K562 (cell line): ENCODE results near the gene HOXB4. TPM values are rescaled to one million over a fixed set of nuclear protein-coding genes. Genes with fewer than 3 reads are reported as not detected.

ENCODE experiments used
- ATAC-seq: fragments of 200-7000 bp; cut with Tn5 transposase; 3 replicates; pipeline ENCODE4 v1.9.1; 2020; ENCODE audit warnings: moderate library complexity
- BruUV-seq: library from RNA; stranded (reverse); fragments of 400-500 nt; replicated peaks from 2 replicates; lab custom pipeline; 2021; lab: Mats Ljungman, UMichigan
- CTCF ChIA-PET: fragments of 300-600 bp; formaldehyde crosslinking; extraction: SDS; loops from one replicate; lab custom pipeline; 2021; ENCODE audit warnings: low intra/inter-chr PET ratio; lab: Yijun Ruan, JAX
- POLR2A ChIA-PET: fragments of 300-600, 350-650 bp; sonication (Branson Sonifier 250); formaldehyde crosslinking; extraction: SDS; loops from one replicate; lab custom pipeline; 2021; ENCODE audit warnings: antibody characterized with exemption, inconsistent platforms; lab: Yijun Ruan, JAX
- DNase-seq, 4 experiments: peaks; one replicate each; pipeline versions ENCODE4 v3.0.0 to v3.0.0-alpha.2; 2011 to 2018; ENCODE audit warnings: low spot score in 3 of 4, mixed read lengths in 3 of 4; ENCODE audit errors: extremely low read depth in 1 of 4
- FAIRE-seq: peaks from 2 replicates; lab custom pipeline; 2011; peaks lifted over from hg19 to GRCh38; lab: Jason Lieb, UNC
- H2AFZ ChIP-seq: 2 replicates; pipeline ENCODE4 v1.6.0; 2011; ENCODE audit warnings: low read depth, low read length, control low read depth, inconsistent platforms
- H3K27ac ChIP-seq: fragments of 200-600 bp; 3 replicates; pipeline ENCODE4 v1.8.0; 2011; ENCODE audit warnings: low read depth, mild to moderate bottlenecking, control low read depth, inconsistent platforms, low read length, moderate library complexity, mixed read lengths; ENCODE audit errors: extremely low read depth
- H3K27me3 ChIP-seq, 2 experiments: fragments of 300-600 bp in 1 of 2; 2 replicates in 1 of 2; 3 replicates in 1 of 2; pipeline versions ENCODE4 v1.6.0 to v1.8.0; 2011; ENCODE audit warnings: inconsistent platforms in 2 of 2, low read length in 2 of 2, mild to moderate bottlenecking in 1 of 2, mixed read lengths in 1 of 2, moderate library complexity in 1 of 2; ENCODE audit not compliant: control insufficient read depth in 2 of 2, insufficient read depth in 2 of 2
- H3K36me3 ChIP-seq: fragments of 300-600 bp; 3 replicates; pipeline ENCODE4 v1.8.0; 2011; ENCODE audit warnings: mild to moderate bottlenecking, low read length, inconsistent platforms; ENCODE audit not compliant: control insufficient read depth, insufficient read depth
- H3K4me1 ChIP-seq, 2 experiments: fragments of 200-600 bp in 1 of 2; replicated peaks in 1 of 2; 2 replicates in 1 of 2; 3 replicates in 1 of 2; pipeline versions ENCODE4 v1.5.1 to v1.8.0; 2011; ENCODE audit warnings: inconsistent platforms in 2 of 2, low read length in 2 of 2, mild to moderate bottlenecking in 1 of 2, mixed read lengths in 1 of 2, moderate library complexity in 1 of 2; ENCODE audit not compliant: control insufficient read depth in 2 of 2, insufficient read depth in 2 of 2
- H3K4me2 ChIP-seq: 2 replicates; pipeline ENCODE4 v1.6.1; 2011; ENCODE audit warnings: low read length, control low read depth, inconsistent platforms, mixed read lengths; ENCODE audit not compliant: insufficient read depth
- H3K4me3 ChIP-seq: fragments of 200-600 bp; sonication (generic), shearing (Covaris generic); 2 replicates; pipeline ENCODE4 v1.5.1; 2016; ENCODE audit warnings: control low read depth, inconsistent platforms
- H3K79me2 ChIP-seq: fragments of 200-600 bp; 3 replicates; pipeline ENCODE4 v1.8.0; 2011; ENCODE audit warnings: low read length, inconsistent platforms; ENCODE audit not compliant: control insufficient read depth, insufficient read depth
- H3K9ac ChIP-seq, 2 experiments: 2 replicates each; pipeline versions ENCODE4 v1.6.0 to v1.6.1; 2011; ENCODE audit warnings: low read depth in 2 of 2, low read length in 2 of 2, control low read depth in 1 of 2, inconsistent platforms in 1 of 2, mild to moderate bottlenecking in 1 of 2, mixed read lengths in 1 of 2; ENCODE audit not compliant: insufficient read depth in 1 of 2
- H3K9me1 ChIP-seq: one replicate; pipeline ENCODE4 v1.6.0; 2011; ENCODE audit warnings: inconsistent platforms, mild to moderate bottlenecking, low read length, moderate library complexity; ENCODE audit not compliant: control insufficient read depth, insufficient read depth
- H3K9me3 ChIP-seq: replicated peaks from 2 replicates; pipeline ENCODE4 v1.5.1; 2011; ENCODE audit warnings: low read depth, low read length, inconsistent platforms; ENCODE audit not compliant: control insufficient read depth, insufficient read depth
- H4K20me1 ChIP-seq: replicated peaks from 2 replicates; pipeline ENCODE4 v1.6.1; 2011; ENCODE audit warnings: low read length, inconsistent platforms, mixed read lengths; ENCODE audit not compliant: control insufficient read depth, insufficient read depth
- NELFE ChIP-seq: IDR thresholded peaks from 2 replicates; pipeline ENCODE4 v1.6.1; 2011; ENCODE audit warnings: mild to moderate bottlenecking; ENCODE audit not compliant: insufficient read depth, insufficient read length
- WGBS: fragments of 100-300 bp; shearing (Covaris generic); methylation state at CpG from one replicate; pipeline ENCODE4 v1.1.6; 2016; ENCODE audit warnings: low coverage, mixed read lengths; ENCODE audit not compliant: insufficient coverage; ENCODE audit errors: missing lambda C conversion rate; 5-methylcytosine and 5-hydroxymethylcytosine counted together
- in situ Hi-C: fragments of 300-500 bp; cut with MboI; formaldehyde crosslinking; loops from 4 replicates; pipeline ENCODE4 v1.15.0; 2018; ENCODE audit warnings: inconsistent platforms, mixed read lengths
- intact Hi-C: fragments of 100-400 bp; cut with micrococcal nuclease; formaldehyde crosslinking; loops from 2 replicates; pipeline ENCODE4 v1.14.2; 2022
- polyA plus RNA-seq, 8 experiments: library from polyadenylated mRNA; depleted of rRNA in 4 of 8; stranded (reverse) in 5 of 8; unstranded in 3 of 8; fragments of >200 nt; fragmentation: Nextera tagmentation in 2 of 8; fragmentation: Illumina TruSeq in 1 of 8; extraction: Ambion mirVana in 2 of 8; extraction: Trizol in 1 of 8; gene quantifications; 2 replicates each; pipeline versions ENCODE4 v1.2.1 to v1.2.3, GENCODE V29; 2011 to 2014; ENCODE audit warnings: inconsistent platforms in 1 of 8, missing spikeins in 1 of 8
- total RNA-seq, 7 experiments: library from RNA; depleted of rRNA in 6 of 7; stranded (reverse); fragments of >200 nt in 6 of 7; fragmentation: Illumina TruSeq in 2 of 7; extraction: Trizol in 2 of 7; gene quantifications; 2 replicates each; pipeline versions ENCODE4 v1.2.1 to v1.2.3, GENCODE V29; 2011 to 2021; ENCODE audit warnings: low replicate concordance in 1 of 7
- TF ChIP-seq, protein P1 (sequence below): sonication (generic); formaldehyde crosslinking; IDR thresholded peaks from 2 replicates; pipeline ENCODE4 v1.8.1; 2023; ENCODE audit warnings: mild to moderate bottlenecking, missing genetic modification reagents

HOXB4 gene
- total and polyA plus RNA-seq, 9 of the 15 experiments (the other 6 are each of a cell fraction or from before 2014, with no cell fraction given) = 1.6 to 34.9 (median 14.9) TPM

DNA sequence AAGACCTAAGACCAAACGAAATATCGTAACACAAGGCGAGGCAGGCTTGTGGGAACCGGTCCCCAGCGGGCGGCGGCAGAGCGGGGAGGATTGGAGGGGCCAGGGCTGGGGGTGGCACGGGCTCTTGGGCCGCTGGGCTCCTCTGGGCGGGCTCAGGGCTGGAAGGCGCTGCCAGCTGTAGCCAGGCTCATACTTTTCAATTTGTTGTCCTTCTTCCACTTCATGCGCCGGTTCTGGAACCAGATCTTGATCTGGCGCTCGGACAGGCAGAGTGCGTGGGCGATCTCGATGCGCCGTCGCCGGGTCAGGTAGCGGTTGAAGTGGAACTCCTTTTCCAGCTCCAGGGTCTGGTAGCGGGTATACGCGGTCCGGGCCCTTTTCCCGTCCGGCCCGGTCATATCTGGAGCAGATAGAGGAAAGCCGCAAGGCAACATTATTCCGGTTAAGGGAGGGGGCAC, 13.9 kb upstream of the HOXB4 start:
- Histone ChIP-seq H3K36me3 (no peaks in the 10 kb centered on the region; the same call in 2 of the 3 replicates), H3K4me1 (peaks cover 9 to 33% of the 10 kb centered on the region in 2 experiments; a peak in 3 of 5 replicates), H3K27ac (no peak overlapping the region), H3K9me3 (no peaks in the 10 kb centered on the region), H3K4me3 (no peak overlapping the region), H3K27me3 (no peaks in the 10 kb centered on the region), H3K9me1 (no peaks in the 10 kb centered on the region), H4K20me1 (no peaks in the 10 kb centered on the region), H2AFZ (no peak overlapping the region), H3K79me2 (no peaks in the 10 kb centered on the region), H3K9ac (no peak overlapping the region), H3K4me2 (no peak overlapping the region)
- TF ChIP-seq, protein P1, sequence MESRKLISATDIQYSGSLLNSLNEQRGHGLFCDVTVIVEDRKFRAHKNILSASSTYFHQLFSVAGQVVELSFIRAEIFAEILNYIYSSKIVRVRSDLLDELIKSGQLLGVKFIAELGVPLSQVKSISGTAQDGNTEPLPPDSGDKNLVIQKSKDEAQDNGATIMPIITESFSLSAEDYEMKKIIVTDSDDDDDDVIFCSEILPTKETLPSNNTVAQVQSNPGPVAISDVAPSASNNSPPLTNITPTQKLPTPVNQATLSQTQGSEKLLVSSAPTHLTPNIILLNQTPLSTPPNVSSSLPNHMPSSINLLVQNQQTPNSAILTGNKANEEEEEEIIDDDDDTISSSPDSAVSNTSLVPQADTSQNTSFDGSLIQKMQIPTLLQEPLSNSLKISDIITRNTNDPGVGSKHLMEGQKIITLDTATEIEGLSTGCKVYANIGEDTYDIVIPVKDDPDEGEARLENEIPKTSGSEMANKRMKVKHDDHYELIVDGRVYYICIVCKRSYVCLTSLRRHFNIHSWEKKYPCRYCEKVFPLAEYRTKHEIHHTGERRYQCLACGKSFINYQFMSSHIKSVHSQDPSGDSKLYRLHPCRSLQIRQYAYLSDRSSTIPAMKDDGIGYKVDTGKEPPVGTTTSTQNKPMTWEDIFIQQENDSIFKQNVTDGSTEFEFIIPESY = peak; percentile 89
- no peak for TF ChIP-seq NELFE
- in situ Hi-C loops = loop anchor here (5.0 kb wide), 1 partner anchor 255 kb away; no protein-coding TSS in a partner anchor
- no TSS peak for BruUV-seq
- no peak for ATAC-seq
- WGBS = 94% methylated on average over 21 of the region's 33 CpGs
- ChIA-PET POLR2A (interaction anchor here (0.9 to 3.7 kb wide), 4 partner anchors 9 to 430 kb away, joined by 3 to 12 read pairs (median 4); no protein-coding TSS in a partner anchor), CTCF (interaction anchor here (0.7 to 2.8 kb wide), 2 partner anchors 256 to 580 kb away, joined by 3 to 19 read pairs; no protein-coding TSS in a partner anchor)
- FAIRE-seq = no peak
- DNase-seq = no peak
- intact Hi-C loops = no loop called here
